Stimulated activated CD4-positive, alpha-beta T cell treated with anti-CD3 and anti-CD28 coated beads, TNF-alpha, amount 100 ng/mL, for 48 hours (primary cell): ENCODE results near the gene FGD5.

ENCODE experiments used
- DNase-seq, 3 donors: peaks; one replicate each; pipeline ENCODE4 v3.0.0-alpha.2; 2020; ENCODE audit warnings: low read depth in 3 of 3

The FGD5 gene

DNA sequence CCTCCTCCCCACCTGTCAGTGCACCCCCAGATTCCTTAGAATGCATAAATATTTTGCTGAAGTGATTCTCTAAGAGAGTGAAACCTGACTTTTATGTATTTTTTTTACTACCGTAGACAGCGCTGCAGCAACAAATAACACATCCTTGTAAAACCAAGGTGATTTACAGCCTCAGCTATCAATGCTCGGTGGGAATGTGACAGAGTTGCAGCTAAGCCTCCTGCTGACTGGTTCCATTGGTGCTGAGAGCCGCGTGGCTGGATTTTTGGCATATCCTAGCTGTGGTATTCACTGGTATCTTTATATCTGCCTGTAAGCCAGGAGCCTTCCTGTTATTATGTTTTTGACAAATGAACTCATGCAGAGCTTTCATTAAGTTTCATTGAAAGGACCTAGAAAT, 11.0 kb downstream of the FGD5 start:
- no peak for DNase-seq

DNA sequence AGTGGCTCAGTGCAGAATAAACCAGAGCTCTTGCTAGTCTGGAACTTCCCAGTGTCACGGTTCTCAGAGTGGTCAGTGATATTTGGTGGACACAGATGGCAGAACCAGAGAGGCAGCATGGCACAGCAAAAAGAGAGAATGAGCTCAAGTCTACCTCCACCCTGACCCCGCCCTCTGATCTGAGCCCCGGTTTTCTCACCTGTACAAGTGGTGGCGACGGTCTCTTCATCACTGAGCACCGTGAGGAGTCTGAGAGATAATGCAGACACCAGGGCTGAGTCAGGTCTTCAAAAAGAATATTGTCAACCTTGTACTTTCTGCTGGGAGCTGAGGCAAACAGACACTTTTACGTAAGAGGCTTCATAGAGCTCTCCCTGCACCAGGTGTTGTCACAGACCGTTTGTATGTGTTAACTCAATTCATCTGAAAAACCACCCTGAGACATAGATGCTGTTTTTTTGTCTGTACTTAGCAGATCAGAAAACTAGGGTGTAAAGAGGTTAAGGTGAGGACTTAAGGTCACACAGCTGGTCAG, 13.2 kb downstream of the FGD5 start:
- DNase-seq, result no peak

DNA sequence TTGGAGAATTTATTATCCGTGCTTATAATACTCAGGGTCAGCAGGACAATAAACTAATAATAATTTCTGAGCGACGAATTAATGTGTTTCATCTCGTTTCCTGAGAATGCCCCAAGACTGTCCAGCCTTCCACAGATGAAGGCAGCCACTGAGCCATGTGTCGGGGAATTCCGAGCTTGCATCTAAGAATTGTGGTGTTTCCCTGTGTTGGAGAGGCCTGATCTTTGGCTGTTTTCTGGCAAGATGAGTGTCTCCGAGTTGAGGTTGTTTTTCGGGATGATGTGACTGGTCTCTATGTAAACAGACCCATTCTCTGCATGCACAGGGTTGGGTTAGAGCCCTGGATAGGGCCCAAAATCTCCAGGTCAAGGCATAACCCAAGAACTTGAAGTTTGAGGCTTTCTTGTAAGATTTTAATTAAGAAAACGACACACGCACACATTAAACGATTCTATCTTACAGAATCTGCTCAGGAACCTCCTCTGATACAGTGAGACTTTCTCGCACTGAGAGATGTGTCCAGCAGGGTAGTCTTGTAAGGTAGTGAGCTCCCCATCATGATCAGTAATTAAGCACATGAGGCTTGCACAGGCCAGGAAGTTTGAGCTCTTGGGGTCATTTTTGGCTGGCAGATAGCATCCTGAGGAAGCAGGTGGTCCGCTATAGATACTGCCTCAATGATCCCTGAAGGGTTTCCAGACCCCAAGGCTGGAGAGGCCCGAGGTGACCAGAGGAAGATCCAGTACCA, 14.4 kb downstream of the FGD5 start:
- DNase-seq, result no peak

DNA sequence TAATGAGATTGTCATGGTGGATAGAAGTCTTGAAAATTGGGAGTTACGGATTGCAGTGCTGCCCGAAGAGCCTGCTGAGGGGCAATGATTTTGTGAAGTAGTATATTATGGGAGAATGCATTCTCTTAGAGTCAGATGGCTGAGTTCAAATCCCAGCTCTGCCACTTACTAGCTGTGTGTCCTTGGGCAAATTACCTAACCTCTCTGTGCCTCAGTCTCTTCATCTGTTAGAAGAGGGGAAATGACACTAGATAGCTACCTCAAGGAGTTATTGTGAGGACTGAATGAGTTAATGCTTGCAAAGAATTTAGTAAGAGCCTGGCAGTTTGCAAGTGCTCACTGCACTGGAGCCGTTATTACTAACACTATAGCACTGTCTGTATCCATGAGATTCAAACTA, 15.4 kb downstream of the FGD5 start:
- DNase-seq, result no peak

DNA sequence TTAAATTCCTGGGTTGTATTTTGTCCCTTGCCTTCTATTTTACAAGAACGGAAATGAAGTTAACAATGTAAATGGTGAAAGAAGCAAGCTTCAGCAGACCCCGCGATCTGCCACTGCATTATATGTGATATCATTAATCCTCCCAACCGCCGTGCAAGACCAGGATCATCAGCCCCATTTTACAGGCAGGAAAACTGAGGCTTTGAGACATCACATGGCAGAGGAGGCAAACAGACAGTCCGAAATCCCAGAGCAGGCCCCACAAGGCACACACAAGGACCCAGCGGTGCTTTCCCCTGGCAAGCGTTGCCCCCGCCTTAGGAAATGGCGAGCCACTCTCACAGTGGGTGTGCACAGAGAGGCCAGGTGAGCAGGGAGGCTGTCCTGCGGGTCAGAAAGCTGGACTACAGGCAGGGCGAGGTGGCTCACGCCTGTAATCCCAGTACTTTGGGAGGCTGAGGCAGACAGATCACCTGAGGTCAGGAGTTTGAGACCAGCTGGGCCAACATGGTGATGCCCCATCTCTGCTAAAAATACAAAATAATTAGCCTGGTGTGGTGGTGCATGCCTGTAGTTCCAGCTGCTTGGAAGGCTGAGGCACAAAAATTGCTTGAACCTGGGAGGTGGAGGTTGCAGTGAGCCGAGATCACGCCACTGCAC, 16.2 kb downstream of the FGD5 start:
- DNase-seq, result no peak

DNA sequence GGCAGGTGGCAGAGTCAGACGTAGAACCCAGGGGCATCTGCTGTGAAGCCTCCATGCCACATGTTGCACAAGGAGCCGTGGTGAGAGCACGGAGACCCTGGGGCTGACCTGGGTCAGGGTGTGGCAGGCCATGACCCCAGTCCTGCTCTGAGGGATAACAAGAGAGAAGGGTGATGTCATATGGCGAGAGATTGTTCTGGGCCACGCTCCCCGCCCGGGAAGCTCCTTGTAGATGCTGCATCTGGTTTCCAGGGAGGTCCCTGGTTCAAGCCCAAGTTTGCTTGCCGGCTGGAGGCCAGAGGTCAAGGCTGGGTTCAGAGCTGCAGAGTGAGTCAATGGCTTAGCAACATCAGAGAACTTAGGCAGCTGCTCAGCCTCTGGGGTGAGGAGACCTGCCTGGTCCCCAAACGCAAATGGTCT, 17.3 kb downstream of the FGD5 start:
- no peak for DNase-seq

DNA sequence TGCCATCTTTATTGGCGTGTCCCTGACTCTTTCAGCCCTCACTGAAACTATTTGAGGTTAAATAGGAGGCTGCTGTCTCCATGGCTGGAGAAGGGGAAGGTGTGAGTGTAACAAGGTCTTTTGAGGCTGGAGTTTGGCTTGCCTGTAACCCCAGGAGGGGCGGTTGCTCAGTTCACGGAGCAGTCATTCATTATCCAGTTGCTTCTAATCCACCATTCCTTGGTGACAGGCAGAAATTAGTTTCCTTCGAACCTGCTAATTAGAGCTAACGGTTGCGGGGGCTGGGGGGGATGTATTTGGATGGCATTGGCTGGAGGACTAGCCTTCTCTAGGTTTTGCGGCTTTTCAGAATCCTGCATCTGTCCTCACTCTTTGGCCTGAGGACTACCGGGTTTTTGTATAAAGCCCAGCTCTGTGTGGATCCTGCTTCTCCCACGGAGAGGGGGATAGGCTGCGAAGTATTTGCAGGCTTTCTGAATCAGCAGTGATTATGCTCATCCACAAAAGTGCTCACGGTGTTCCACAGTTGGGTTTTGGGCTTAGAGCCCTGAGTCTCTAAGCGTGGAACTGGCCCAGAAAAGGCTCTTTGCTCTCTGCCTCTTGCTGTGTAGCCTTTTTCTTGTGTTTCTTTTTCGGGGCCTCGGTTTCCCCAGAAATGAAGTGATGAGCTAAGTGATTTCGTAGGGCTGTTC, 18.6 kb downstream of the FGD5 start:
- DNase-seq, result no peak

DNA sequence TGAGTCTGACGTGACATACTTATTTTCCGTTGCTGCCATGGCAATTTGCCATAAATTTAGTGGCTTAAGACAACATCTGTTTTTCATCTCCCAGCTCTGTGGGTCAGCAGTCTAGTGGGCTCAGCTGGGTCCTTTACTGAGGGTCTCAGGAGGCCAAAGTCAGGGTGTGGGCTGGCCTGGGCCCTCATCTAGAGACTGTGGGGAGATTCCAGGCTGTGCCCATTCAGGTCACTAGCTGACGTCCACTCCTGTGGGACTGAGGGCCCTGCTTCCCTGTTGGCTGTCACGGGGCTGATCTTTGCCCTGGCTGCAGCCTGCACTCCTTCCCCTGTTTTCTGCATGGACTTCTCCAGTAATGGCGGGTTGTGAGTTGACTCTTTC, 19.1 kb downstream of the FGD5 start:
- DNase-seq, result no peak

DNA sequence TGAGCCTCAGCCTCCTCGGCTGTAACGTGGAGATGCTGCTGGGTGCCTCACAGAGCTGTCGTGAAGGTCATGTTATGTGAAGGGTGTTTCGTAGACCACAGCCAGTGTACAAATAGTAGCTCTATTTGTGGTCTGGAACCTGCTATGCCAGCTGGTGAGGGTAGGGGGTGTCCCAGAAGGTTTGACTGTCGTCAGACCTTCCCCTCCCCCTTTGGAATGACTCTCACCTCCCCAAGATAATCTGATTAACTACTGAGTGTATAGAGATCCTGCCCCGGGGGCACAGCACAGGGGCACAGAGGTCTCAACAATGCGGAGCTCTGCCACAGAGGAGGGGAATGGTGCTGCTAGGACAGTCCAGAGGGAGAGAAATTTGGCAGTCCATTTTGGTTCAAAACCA, 20.5 kb downstream of the FGD5 start:
- DNase-seq, result no peak

DNA sequence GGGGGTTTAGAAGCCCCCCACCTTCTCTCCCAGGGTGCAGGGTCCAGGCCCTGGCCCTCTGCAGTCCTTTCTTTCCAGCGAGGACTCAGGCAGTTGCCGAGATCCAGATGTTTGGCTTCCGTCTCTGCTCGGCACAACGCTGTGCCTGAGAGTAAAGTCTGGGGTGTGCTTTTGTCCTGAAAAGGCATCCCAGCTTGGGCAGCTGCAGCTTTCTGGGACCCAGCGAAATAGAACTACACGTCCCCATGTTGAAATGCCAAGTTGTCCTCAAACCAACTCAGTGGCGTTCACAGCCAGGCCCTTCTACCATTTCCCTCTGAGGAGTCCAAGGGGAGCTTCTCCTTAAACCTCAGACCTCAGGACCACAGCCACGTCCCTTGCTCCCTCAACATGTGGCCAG, 23.1 kb downstream of the FGD5 start:
- DNase-seq, result no peak

DNA sequence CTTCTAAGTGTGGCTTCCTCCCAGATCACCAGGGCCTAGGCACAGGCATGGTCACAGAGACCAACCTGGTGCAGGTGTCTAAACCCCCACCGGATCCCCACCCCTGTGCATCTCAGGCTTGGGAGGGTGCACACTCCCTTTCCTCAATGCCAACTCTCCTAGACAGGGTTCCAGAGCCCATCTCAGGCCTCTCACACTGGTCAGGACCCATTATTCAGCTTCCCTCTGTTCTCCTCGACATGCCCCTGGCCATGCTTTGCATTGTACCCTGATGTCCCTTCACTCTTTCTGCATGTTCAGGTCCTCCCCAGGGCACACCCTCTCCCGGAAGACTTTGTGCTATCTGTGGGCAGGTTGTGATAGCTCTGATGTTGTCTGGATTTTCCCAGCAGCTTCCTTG, 23.5 kb downstream of the FGD5 start:
- no peak for DNase-seq

DNA sequence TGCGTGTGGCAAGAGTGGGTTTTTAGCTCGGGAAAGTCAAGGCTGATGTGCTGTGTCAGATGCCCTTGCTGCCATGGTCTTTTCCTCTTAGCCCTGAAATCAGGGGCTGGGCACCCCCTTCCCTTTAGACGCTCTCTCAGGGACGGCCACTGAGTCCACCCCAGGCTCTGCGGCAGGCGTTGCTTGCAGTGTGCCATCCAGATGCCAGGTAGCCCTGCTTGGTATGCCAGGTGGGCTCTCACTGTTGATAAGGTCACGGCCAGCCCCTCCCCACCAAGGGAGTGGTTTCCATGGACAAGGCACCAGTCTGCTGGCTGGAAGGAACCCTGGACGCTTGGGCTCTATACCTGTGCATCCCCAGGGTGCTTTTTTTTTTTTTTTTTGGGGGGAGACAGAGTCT, 24.6 kb downstream of the FGD5 start:
- no peak for DNase-seq

DNA sequence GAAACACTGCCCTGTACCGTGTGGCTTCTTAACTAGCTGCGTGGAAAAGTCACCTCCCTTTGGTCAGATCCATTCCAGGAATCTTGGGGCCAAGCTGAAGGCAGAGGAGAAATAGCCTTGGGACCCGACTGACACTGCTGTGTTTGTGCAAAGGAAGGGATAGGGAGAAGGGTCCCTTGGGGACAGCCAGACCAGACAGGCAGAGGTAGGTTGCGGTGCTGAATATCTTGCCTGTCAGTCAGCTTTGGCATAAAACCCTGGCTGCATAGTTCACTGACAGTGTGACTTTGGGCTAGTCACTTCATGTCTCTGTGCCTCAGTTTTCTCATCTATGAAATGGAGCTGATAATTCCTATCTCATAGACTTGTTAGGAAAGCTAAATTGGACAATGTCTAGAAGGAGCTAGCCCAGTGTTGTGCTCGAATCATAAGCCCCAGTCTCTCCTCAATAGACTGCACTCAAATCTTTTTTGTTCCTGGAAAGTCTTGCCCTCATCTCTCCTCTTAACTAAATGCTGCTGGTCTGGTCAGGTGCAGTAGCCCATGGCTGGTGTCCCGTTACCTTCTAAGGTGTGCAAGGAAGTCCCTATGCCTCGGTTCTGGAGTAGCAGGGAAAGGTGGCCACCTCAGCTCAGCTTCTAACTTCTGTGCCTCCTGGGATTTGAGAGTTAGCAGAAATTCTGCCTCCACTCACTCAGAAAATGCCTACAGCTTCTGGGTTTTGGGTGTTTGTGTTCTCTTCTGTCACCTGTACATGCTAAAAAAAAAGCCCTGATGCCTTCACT, 25.8 kb downstream of the FGD5 start:
- no peak for DNase-seq

DNA sequence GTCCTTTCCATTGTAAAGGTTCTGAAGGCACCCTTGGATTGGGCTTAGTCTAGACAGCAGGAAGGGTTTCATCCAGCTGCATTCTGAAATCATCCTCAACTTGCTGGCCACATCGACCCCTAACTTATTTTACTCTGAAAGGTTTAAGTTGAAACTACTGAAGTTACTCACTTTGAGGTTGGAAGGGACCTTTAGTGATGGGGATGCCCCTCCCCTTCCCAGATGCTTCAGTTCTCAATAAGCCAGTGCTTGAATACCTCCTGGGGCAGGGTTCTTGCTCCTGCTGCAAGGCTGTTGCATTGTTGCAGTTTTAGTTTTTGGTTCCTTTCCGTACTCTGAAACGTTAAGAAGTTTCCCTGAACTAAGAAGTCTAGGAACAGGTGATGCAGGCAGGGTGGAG, 26.4 kb downstream of the FGD5 start:
- DNase-seq, result no peak

DNA sequence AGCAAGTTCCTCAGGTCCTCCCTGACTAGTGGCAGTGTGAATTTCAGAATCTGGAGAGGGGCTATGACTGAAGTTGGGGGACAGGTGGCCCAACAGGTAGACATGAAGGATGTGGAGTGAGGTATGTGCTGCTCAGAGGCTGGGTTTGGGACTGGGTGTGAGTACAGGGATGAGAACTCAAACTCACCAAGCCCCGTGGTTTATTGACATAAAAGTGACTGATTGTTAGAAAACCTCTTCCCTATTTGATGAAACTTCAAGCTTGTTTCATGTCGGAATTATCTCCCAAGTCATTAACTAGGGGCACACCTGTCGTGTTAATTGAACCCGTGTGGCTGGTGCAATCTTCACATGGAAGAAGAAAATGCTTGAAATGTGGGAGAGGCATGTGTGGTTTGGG, 27.1 kb downstream of the FGD5 start:
- DNase-seq, result no peak

DNA sequence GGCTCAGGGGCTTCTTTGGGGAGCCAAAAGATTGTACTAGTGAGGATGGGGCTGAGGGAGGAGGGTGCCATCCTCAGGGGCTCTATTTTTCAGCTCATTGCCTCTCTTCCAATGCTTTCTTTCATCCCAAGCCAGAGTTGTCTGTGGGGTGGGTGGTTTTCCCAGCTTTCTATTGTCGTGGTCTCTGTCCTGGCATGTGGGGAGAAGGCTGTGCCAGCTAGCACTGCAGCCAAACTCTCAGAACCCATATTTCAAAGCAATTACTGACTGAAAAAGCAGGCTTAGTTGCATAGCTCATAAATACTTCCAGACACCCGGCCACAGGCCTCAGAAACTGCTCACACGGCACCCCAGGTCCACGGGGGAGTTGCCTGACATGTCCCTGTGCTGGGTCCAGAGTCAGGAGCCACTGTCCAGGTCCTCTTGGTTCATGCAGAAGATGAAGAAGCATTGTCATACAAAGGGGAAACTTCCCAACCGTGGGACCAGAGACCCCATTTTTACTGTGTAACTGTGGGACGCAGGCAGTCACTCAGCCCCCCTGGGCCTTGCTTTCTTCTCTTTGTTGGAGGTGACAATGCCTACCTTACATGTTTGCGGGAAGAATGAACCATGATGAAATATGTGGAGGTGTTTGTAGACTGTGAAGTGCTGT, 27.6 kb downstream of the FGD5 start:
- DNase-seq, result no peak

DNA sequence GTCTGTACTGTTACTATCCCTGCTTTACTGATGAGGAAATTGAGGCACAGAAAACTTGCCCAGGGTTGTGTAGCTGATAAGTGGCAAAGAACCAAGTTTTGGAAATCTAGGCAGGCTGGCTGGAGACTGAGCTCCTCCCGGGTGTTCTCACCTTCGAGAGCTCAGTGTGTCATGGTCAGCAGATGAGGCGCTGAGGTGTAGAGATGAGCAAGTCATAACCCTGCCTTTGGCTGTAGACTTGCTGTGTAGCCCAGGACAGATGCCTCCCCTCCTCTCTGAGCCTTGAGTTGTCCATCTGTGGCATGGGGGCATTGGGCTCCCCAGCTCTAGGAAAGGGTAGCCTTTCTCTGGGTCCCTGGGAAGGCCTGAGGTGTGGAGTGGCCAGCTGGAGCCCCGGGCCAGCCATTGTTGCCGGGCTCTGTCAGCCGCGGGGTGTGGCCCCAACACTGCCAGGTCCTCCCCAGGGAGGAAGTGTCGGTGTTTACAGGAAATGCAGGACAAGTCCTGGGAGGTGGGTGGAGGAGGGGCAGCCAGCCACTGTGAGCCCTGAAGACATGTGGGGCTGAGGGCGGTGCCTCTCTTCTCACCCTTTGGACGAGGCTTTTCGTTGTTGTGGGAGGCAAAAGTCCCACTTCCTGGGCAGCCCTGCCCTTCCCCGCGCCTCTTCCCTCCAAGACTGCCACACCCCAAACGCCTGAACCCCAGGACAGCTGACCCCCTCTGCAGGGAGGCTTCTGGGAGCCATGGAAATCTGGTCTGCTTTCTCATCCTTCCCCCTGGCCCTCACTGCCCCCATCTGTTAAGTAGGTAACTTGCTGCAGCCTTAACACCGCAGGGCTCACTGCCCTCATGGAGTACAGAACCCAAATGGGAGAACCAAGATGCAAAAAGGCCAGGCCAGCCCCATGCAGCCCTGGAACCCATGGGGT, 29.1 kb downstream of the FGD5 start:
- no peak for DNase-seq

DNA sequence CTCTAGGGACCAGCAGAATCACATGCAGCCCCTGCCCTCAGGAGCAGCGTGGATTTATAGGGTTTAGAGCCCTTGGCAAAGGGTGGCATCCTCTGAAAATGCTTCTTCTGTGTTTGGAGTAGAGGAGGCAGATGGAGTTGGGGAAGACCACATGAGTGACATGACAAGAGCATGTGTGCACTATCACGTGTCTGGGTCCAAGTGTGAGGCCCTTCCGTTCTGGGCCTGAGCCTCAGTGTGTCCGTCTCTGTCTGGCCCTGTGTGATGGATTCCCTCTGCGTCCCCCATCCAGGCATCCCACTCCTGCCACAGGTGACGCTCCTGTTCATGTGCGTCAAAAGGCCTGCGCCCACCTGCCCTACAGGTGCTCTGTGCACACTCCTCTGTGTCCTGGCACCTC, 30.1 kb downstream of the FGD5 start:
- no peak for DNase-seq

DNA sequence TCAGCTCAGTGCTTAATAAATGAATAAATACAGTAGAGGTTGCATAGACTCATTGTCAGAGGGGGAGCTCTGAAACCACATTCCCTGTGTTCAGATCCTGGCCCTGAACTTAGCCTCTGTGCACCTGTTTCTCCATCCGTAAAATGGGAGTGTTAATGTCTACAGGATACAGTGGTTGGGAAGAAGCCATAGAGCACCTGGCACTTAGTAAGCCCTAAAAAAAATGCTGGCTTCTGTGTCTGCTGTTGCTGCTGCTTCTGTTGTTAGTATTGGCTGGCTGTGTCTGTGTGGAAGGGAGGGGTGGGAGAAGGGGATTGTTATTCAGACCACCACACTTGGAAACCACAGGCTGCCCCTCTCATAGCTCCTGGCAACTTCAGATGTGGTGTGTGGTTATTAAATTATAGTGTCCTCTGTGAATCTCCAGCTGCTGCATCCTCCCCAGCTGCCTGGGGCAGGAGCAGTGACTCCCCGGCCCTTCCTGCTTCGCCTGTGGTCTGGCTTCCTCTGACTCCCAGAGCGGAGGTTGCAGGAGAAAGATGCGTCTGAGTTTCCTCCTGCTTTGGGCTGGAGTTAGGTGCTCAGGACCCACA, 31.0 kb downstream of the FGD5 start:
- no peak for DNase-seq

DNA sequence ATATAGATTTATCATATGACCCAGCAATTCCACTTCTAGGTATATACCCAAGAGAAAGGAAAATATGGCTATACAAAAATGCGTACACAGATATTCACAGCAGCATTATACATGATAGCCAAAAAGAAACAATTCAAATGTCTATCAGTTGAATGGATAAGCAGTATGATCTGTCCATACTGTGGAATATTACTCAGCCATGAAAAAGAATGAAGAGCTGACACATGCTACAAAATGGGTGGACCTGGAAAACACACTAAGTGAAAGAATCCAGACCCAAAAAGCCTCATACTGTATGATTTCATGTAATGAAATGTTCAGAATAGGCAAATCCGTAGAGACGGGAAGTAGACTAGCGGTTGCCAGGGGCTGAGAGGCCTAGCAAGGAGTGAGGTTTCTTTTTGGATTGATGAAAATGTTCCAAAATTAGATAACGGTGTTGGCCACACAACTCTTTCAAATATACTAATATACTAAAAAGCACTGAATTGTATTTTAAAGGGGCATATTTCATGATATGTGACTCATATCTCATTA, 33.4 kb downstream of the FGD5 start:
- no peak for DNase-seq
